Nephron (organoid): ENCODE results near the gene LEF1.

ENCODE experiments used
- H3K27ac Mint-ChIP-seq, 3 experiments: 2 replicates each; pipeline ENCODE4 v1.8.0; 2020; ENCODE audit warnings: mixed read lengths in 3 of 3, mild to moderate bottlenecking in 2 of 3, moderate library complexity in 1 of 3
- H3K27me3 Mint-ChIP-seq: 2 replicates; pipeline ENCODE4 v1.8.0; 2021; ENCODE audit warnings: low read depth, mild to moderate bottlenecking, moderate library complexity, mixed read lengths
- H3K36me3 Mint-ChIP-seq: 2 replicates; pipeline ENCODE4 v1.8.0; 2020; ENCODE audit warnings: low read depth, mixed read lengths
- H3K4me1 Mint-ChIP-seq: 2 replicates; pipeline ENCODE4 v1.8.0; 2020; ENCODE audit warnings: mixed read lengths
- H3K4me3 Mint-ChIP-seq, 3 experiments: 2 replicates each; pipeline ENCODE4 v1.8.0; 2020; ENCODE audit warnings: mild to moderate bottlenecking in 3 of 3, mixed read lengths in 3 of 3, moderate library complexity in 2 of 3
- H3K9me3 Mint-ChIP-seq: 2 replicates; pipeline ENCODE4 v1.8.0; 2020; ENCODE audit warnings: mixed read lengths
- CTCF ChIP-seq, 3 experiments: fragments of 200-600 bp; sonication (generic); IDR thresholded peaks; one replicate each; pipeline ENCODE4 v1.5.0; 2021; ENCODE audit warnings: antibody characterized with exemption in 3 of 3; ENCODE audit not compliant: unreplicated experiment in 3 of 3

The LEF1 gene

GRCh38 chr4:108114503-108114902 is 54.2 kb downstream of the LEF1 start:
- no peaks in the 10 kb centered on the region for H3K36me3 Mint-ChIP-seq
- H3K4me3 Mint-ChIP-seq, result no peak overlapping the region
- no peak for TF ChIP-seq CTCF (IDR thresholded peaks at IDR 0.05; ENCODE audit: unreplicated experiment in 3 of 3)
- no peaks in the 10 kb centered on the region for H3K9me3 Mint-ChIP-seq
- H3K27me3 Mint-ChIP-seq, result no peaks in the 10 kb centered on the region
- peak overlapping the region; percentile 6 to 49 (median 8) for H3K27ac Mint-ChIP-seq
- peaks cover 48% of the 10 kb centered on the region for H3K4me1 Mint-ChIP-seq

GRCh38 chr4:108113229-108113628 is 55.5 kb downstream of the LEF1 start:
- Mint-ChIP-seq H3K9me3 (no peaks in the 10 kb centered on the region), H3K4me3 (no peak overlapping the region), H3K27ac (peak overlapping the region in 1 of 3 experiments; percentile 41), H3K4me1 (peaks cover 53% of the 10 kb centered on the region), H3K27me3 (no peaks in the 10 kb centered on the region), H3K36me3 (no peaks in the 10 kb centered on the region)
- no peak for TF ChIP-seq CTCF (IDR thresholded peaks at IDR 0.05; ENCODE audit: unreplicated experiment in 3 of 3)

- H3K27ac Mint-ChIP-seq, result no peak overlapping the region
- H3K27me3 Mint-ChIP-seq, result no peaks in the 10 kb centered on the region
- no peak for TF ChIP-seq CTCF (IDR thresholded peaks at IDR 0.05; ENCODE audit: unreplicated experiment in 3 of 3)
- H3K9me3 Mint-ChIP-seq, result no peaks in the 10 kb centered on the region
- no peaks in the 10 kb centered on the region for H3K36me3 Mint-ChIP-seq
- peaks cover 45% of the 10 kb centered on the region for H3K4me1 Mint-ChIP-seq
- no peak overlapping the region for H3K4me3 Mint-ChIP-seq
These were observed 57.0 kb downstream of the LEF1 start for GRCh38 chr4:108111781-108112180.

- peaks cover 35% of the 10 kb centered on the region for H3K4me1 Mint-ChIP-seq
These were observed 58.3 kb downstream of the LEF1 start for GRCh38 chr4:108110450-108110849.

GRCh38 chr4:108109997-108110416 is 58.7 kb downstream of the LEF1 start:
- Mint-ChIP-seq H3K4me3 (no peak overlapping the region), H3K36me3 (peaks cover 7% of the 10 kb centered on the region), H3K27me3 (no peaks in the 10 kb centered on the region), H3K9me3 (no peaks in the 10 kb centered on the region), H3K4me1 (peaks cover 30% of the 10 kb centered on the region), H3K27ac (no peak overlapping the region)
- no peak for TF ChIP-seq CTCF (IDR thresholded peaks at IDR 0.05; ENCODE audit: unreplicated experiment in 3 of 3)

More at GRCh38 chr4:108110450-108110849, 58.3 kb downstream of the LEF1 start:
- H3K27ac Mint-ChIP-seq, result no peak overlapping the region
- no peaks in the 10 kb centered on the region for H3K9me3 Mint-ChIP-seq
- no peaks in the 10 kb centered on the region for H3K27me3 Mint-ChIP-seq
- H3K4me3 Mint-ChIP-seq, result no peak overlapping the region
- no peak for TF ChIP-seq CTCF (IDR thresholded peaks at IDR 0.05; ENCODE audit: unreplicated experiment in 3 of 3)
- peaks cover 7% of the 10 kb centered on the region for H3K36me3 Mint-ChIP-seq

GRCh38 chr4:108109111-108109510 is 59.6 kb downstream of the LEF1 start:
- H3K27me3 Mint-ChIP-seq, result no peaks in the 10 kb centered on the region
- H3K9me3 Mint-ChIP-seq, result no peaks in the 10 kb centered on the region
- H3K4me1 Mint-ChIP-seq, result peaks cover 21% of the 10 kb centered on the region
- TF ChIP-seq CTCF (IDR thresholded peaks at IDR 0.05; ENCODE audit: unreplicated experiment in 3 of 3), result no peak
- peak overlapping the region in 1 of 3 experiments; percentile 68 for H3K27ac Mint-ChIP-seq
- no peak overlapping the region for H3K4me3 Mint-ChIP-seq
- peaks cover 7% of the 10 kb centered on the region for H3K36me3 Mint-ChIP-seq
